Mesenchymal stem cell (in vitro differentiated cells and primary cell): ENCODE results near the gene ADAMTSL1.

ENCODE experiments used
- DNase-seq: peaks from one replicate; pipeline ENCODE4 v3.0.0-alpha.2; 2013
- H2AFZ ChIP-seq: one replicate; pipeline ENCODE4 v1.6.1; 2013; ENCODE audit warnings: low read depth, mild to moderate bottlenecking, control low read depth, inconsistent platforms, low read length, moderate library complexity
- H2AK5ac ChIP-seq: 2 replicates; pipeline ENCODE4 v1.6.1; 2013; ENCODE audit warnings: low read length, moderate library complexity, mild to moderate bottlenecking, inconsistent platforms; ENCODE audit not compliant: severe bottlenecking
- H2BK120ac ChIP-seq: one replicate; pipeline ENCODE4 v1.6.1; 2013; ENCODE audit warnings: low read depth, mild to moderate bottlenecking, inconsistent platforms, low read length, moderate library complexity
- H2BK12ac ChIP-seq, 2 experiments: one replicate each; pipeline ENCODE4 v1.6.1; 2013; ENCODE audit warnings: inconsistent platforms in 2 of 2, low read length in 2 of 2, mild to moderate bottlenecking in 2 of 2, moderate library complexity in 2 of 2, control low read depth in 1 of 2
- H2BK15ac ChIP-seq: one replicate; pipeline ENCODE4 v1.6.1; 2013; ENCODE audit warnings: mild to moderate bottlenecking, low read depth, inconsistent platforms; ENCODE audit not compliant: poor library complexity, severe bottlenecking
- H2BK5ac ChIP-seq: 2 replicates; pipeline ENCODE4 v1.6.1; 2013; ENCODE audit warnings: low read depth, mild to moderate bottlenecking, low read length, control low read depth, inconsistent platforms; ENCODE audit not compliant: poor library complexity, severe bottlenecking
- H3K14ac ChIP-seq, 2 experiments: one replicate each; pipeline ENCODE4 v1.6.1; 2013; ENCODE audit warnings: inconsistent platforms in 2 of 2, low read length in 2 of 2, control low read depth in 1 of 2, mild to moderate bottlenecking in 1 of 2, moderate library complexity in 1 of 2
- H3K18ac ChIP-seq, 2 experiments: one replicate each; pipeline ENCODE4 v1.6.1; 2013; ENCODE audit warnings: inconsistent platforms in 2 of 2, low read length in 2 of 2, control low read depth in 1 of 2, low read depth in 1 of 2, mild to moderate bottlenecking in 1 of 2
- H3K23ac ChIP-seq, 2 experiments: one replicate each; pipeline ENCODE4 v1.6.1; 2013; ENCODE audit warnings: inconsistent platforms in 2 of 2, low read length in 2 of 2, mild to moderate bottlenecking in 2 of 2, moderate library complexity in 2 of 2, control low read depth in 1 of 2
- H3K27ac ChIP-seq: 2 replicates; pipeline ENCODE4 v1.5.1; 2013; ENCODE audit warnings: mild to moderate bottlenecking, moderate library complexity, low read length, control low read depth, inconsistent platforms; ENCODE audit not compliant: poor library complexity, severe bottlenecking
- H3K27me3 ChIP-seq, 2 experiments: 2 replicates each; pipeline versions ENCODE4 v1.6.1 to v1.7.0; 2013; ENCODE audit warnings: low read length in 2 of 2, mild to moderate bottlenecking in 2 of 2, moderate library complexity in 2 of 2, control low read depth in 1 of 2, inconsistent platforms in 1 of 2; ENCODE audit not compliant: control insufficient read depth in 1 of 2, insufficient read depth in 1 of 2
- H3K36me3 ChIP-seq, 2 experiments: 2 replicates each; pipeline versions ENCODE4 v1.6.1 to v1.7.0; 2013; ENCODE audit warnings: low read length in 2 of 2, control low read depth in 1 of 2, inconsistent platforms in 1 of 2, low read depth in 1 of 2, mild to moderate bottlenecking in 1 of 2; ENCODE audit not compliant: insufficient read depth in 2 of 2, control insufficient read depth in 1 of 2
- H3K4ac ChIP-seq, 2 experiments: one replicate each; pipeline ENCODE4 v1.6.1; 2013; ENCODE audit warnings: inconsistent platforms in 2 of 2, low read length in 2 of 2, mild to moderate bottlenecking in 2 of 2, moderate library complexity in 2 of 2, control low read depth in 1 of 2, low read depth in 1 of 2
- H3K4me1 ChIP-seq: 2 replicates; pipeline ENCODE4 v1.6.1; 2013; ENCODE audit warnings: low read depth, low read length, control low read depth; ENCODE audit not compliant: control insufficient read depth, insufficient read depth
- H3K4me2 ChIP-seq: 2 replicates; pipeline ENCODE4 v1.6.1; 2013; ENCODE audit warnings: low read length, mild to moderate bottlenecking, inconsistent platforms; ENCODE audit not compliant: poor library complexity, severe bottlenecking
- H3K4me3 ChIP-seq, 2 experiments: 2 replicates each; pipeline versions ENCODE4 v1.5.1 to v1.7.0; 2013; ENCODE audit warnings: low read length in 2 of 2, mild to moderate bottlenecking in 2 of 2, control low read depth in 1 of 2, low read depth in 1 of 2; ENCODE audit not compliant: insufficient read depth in 1 of 2
- H3K79me1 ChIP-seq: replicated peaks from 2 replicates; pipeline ENCODE4 v1.6.1; 2013; ENCODE audit warnings: mild to moderate bottlenecking, control low read depth, low read length, inconsistent platforms; ENCODE audit not compliant: poor library complexity, severe bottlenecking
- H3K9ac ChIP-seq: 2 replicates; pipeline ENCODE4 v1.7.0; 2013; ENCODE audit warnings: mild to moderate bottlenecking, low read length, moderate library complexity
- H3K9me3 ChIP-seq: 2 replicates; pipeline ENCODE4 v1.7.0; 2013; ENCODE audit warnings: mild to moderate bottlenecking, low read length; ENCODE audit not compliant: control insufficient read depth
- H4K8ac ChIP-seq: one replicate; pipeline ENCODE4 v1.6.1; 2013; ENCODE audit warnings: inconsistent platforms, mild to moderate bottlenecking, low read length, moderate library complexity
- H4K91ac ChIP-seq: one replicate; pipeline ENCODE4 v1.6.1; 2013; ENCODE audit warnings: mild to moderate bottlenecking, low read length, inconsistent platforms
- WGBS: methylation state at CpG from one replicate; pipeline ENCODE4 v1.1.7; 2013; ENCODE audit warnings: mixed read lengths; 5-methylcytosine and 5-hydroxymethylcytosine counted together

The ADAMTSL1 gene

DNA sequence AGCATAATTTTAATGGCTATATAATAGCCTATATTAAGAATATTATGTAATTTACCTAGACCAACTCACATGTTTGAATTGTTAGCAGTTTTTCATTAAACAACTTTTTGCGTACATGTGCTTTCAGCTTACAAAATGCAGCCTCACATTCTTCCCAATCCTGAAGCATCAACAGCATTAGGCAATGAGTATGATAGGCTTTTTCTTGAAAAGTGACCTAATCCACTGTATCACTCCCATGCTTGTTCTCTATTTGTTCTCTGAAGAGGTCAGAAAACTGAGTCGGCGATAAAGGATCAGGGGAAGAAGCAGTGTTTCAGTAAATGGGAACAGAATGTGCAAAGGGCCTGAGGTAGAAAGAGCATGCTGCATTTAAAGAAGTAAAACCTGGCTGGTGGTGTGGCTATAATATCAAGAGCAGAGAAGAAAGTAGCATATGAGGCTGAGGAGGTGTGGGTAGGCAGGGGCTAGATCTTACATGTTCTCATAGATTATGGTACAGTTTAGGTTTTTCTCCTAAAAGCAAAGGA, 346.7 kb downstream of the ADAMTSL1 start:
- no peaks in the 10 kb centered on the region for H3K27me3 ChIP-seq
- H3K36me3 ChIP-seq = peaks cover 3 to 90% of the 10 kb centered on the region in 2 experiments
- H2AFZ ChIP-seq = no peak overlapping the region
- no peak overlapping the region for H4K8ac ChIP-seq
- no peak overlapping the region for H2BK120ac ChIP-seq
- H3K27ac ChIP-seq = no peak overlapping the region
- no peaks in the 10 kb centered on the region for H3K9me3 ChIP-seq
- H2BK12ac ChIP-seq = no peak overlapping the region
- H3K4me3 ChIP-seq = no peak overlapping the region
- no peak overlapping the region for H3K4ac ChIP-seq
- no peak overlapping the region for H3K23ac ChIP-seq
- H3K18ac ChIP-seq = no peak overlapping the region
- WGBS = 97% methylated on average over 3 of the region's 3 CpGs
- no peak overlapping the region for H2BK15ac ChIP-seq
- no peaks in the 10 kb centered on the region for H3K79me1 ChIP-seq
- DNase-seq = no peak
- H3K14ac ChIP-seq = no peak overlapping the region
- no peak overlapping the region for H2AK5ac ChIP-seq
- no peak overlapping the region for H3K9ac ChIP-seq
- H3K4me1 ChIP-seq = no peaks in the 10 kb centered on the region
- no peak overlapping the region for H4K91ac ChIP-seq
- H2BK5ac ChIP-seq = no peak overlapping the region
- H3K4me2 ChIP-seq = no peak overlapping the region

DNA sequence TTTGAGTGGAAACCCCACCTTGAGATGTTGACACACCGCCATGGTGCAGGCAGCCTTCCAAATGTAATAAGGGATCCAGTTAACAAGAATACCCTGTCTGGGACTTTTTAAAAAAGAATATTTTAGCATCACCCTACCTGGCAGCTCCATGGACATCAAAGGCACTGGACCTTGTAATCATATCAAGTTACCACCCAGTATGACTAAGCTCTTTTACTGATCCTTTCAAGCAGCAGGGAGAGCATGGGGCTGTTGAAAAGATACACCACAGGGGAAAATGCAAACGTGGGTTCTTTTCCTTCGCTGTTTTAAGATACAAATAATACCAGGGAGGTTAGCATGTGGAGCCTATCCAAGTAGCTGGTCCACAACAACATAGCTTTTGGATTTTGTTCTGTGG, 347.8 kb downstream of the ADAMTSL1 start:
- Histone ChIP-seq H3K4me1 (no peaks in the 10 kb centered on the region), H2BK12ac (no peak overlapping the region), H4K8ac (no peak overlapping the region), H3K4me3 (no peak overlapping the region), H2BK5ac (no peak overlapping the region), H3K27ac (no peak overlapping the region), H3K4ac (no peak overlapping the region), H2AFZ (no peak overlapping the region), H2AK5ac (no peak overlapping the region), H3K79me1 (no peaks in the 10 kb centered on the region), H3K14ac (no peak overlapping the region), H2BK15ac (no peak overlapping the region), H3K9me3 (no peaks in the 10 kb centered on the region), H2BK120ac (no peak overlapping the region), H3K23ac (no peak overlapping the region), H3K27me3 (no peaks in the 10 kb centered on the region), H3K36me3 (peaks cover 3 to 93% of the 10 kb centered on the region in 2 experiments), H4K91ac (no peak overlapping the region), H3K4me2 (no peak overlapping the region), H3K9ac (no peak overlapping the region), H3K18ac (no peak overlapping the region)
- 88% methylated on average over 3 of the region's 3 CpGs for WGBS
- no peak for DNase-seq

DNA sequence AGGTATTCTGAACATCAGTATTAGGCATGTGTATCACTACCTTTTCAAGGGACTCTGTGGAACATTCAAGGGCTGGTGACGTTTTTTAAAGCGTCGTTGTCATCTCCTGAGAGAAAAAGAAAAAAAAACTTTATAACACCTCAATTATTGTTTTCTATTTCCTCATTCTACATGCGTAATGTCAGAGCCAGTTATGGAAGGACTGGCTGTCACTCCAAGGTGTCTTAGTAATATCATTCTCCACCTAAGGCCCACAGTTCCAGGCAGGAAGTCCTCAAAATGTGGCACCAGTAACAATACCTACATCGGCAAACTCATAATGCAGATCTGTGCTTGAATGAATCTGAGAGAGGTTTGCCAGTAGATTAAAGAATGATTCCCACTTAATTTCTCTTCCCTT, 348.9 kb downstream of the ADAMTSL1 start:
- Histone ChIP-seq H2AFZ (no peak overlapping the region), H3K4me1 (no peaks in the 10 kb centered on the region), H2AK5ac (no peak overlapping the region), H3K23ac (no peak overlapping the region), H2BK120ac (no peak overlapping the region), H3K4ac (no peak overlapping the region), H3K4me2 (no peak overlapping the region), H3K18ac (no peak overlapping the region), H4K91ac (no peak overlapping the region), H3K27ac (no peak overlapping the region), H3K36me3 (peaks cover 0 to 93% of the 10 kb centered on the region in 2 experiments), H3K27me3 (no peaks in the 10 kb centered on the region), H3K9ac (no peak overlapping the region), H2BK5ac (no peak overlapping the region), H4K8ac (no peak overlapping the region), H2BK15ac (no peak overlapping the region), H3K4me3 (no peak overlapping the region), H2BK12ac (no peak overlapping the region), H3K79me1 (no peaks in the 10 kb centered on the region), H3K14ac (no peak overlapping the region), H3K9me3 (no peaks in the 10 kb centered on the region)
- WGBS = 94% methylated on average over 5 of the region's 5 CpGs
- no peak for DNase-seq

DNA sequence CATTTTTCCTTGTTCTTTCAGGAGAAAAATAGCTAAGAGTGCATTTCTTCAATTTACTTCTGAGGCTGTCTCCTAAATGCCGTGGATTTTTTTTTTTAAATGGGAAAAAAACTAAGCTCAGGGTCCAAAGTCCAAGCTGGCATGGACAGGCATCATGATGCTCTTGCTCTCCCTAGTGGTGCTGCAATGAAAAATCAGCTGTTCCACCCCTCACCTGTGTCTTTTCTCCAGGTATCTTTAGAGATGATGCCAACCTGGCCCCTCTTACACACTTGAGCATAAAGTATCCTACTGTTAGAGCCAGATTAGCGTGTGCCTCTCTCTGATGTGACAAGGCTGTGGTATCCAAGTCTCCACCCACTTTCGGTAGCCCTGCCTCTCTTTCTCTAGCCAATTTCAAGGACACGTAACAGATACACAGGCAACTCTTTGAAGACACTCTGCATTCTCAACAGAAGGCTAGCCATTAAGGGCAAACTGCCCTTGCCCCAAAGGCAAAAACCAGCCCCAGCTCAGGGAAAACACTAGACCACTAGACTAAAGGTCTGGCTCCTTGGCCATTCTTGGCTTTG, 350.2 kb downstream of the ADAMTSL1 start:
- no peak overlapping the region for H3K18ac ChIP-seq
- H3K14ac ChIP-seq = no peak overlapping the region
- H3K4me2 ChIP-seq = no peak overlapping the region
- no peaks in the 10 kb centered on the region for H3K9me3 ChIP-seq
- H3K36me3 ChIP-seq = peaks cover 0 to 91% of the 10 kb centered on the region in 2 experiments
- no peak overlapping the region for H3K4ac ChIP-seq
- H2BK120ac ChIP-seq = no peak overlapping the region
- no peak overlapping the region for H2AK5ac ChIP-seq
- no peaks in the 10 kb centered on the region for H3K27me3 ChIP-seq
- no peak overlapping the region for H4K8ac ChIP-seq
- no peak overlapping the region for H4K91ac ChIP-seq
- no peak overlapping the region for H3K27ac ChIP-seq
- H2BK12ac ChIP-seq = no peak overlapping the region
- H2AFZ ChIP-seq = no peak overlapping the region
- no peak overlapping the region for H3K9ac ChIP-seq
- H3K79me1 ChIP-seq = no peaks in the 10 kb centered on the region
- no peak overlapping the region for H2BK5ac ChIP-seq
- H2BK15ac ChIP-seq = no peak overlapping the region
- H3K23ac ChIP-seq = no peak overlapping the region
- no peak for DNase-seq
- no peaks in the 10 kb centered on the region for H3K4me1 ChIP-seq
- H3K4me3 ChIP-seq = no peak overlapping the region
- 92% methylated on average over 4 of the region's 4 CpGs for WGBS
